ENCODE measurements around the gene CBL. TPM values are rescaled to one million over a fixed set of nuclear protein-coding genes. Genes with fewer than 3 reads are reported as not detected.

Gene CBL
- total and polyA plus RNA-seq, 10 of the 15 experiments (the other 5 are each of a cell fraction or from before 2014, with no cell fraction given), result 3.9 to 27.1 (median 9.5) TPM

GRCh38 chr11:119338318-119338890 is 132.3 kb downstream of the CBL start (continued):
- TF ChIP-seq EZH2 (IDR thresholded peaks at IDR 0.05; ENCODE audit: borderline replicate concordance, control insufficient read depth, low read depth, low read length) (no peak), TCF7 (IDR thresholded peaks at IDR 0.05; ENCODE audit: borderline replicate concordance) (no peak), PKNOX1 (IDR thresholded peaks at IDR 0.05) (peak; percentile 61), CUX1 (IDR thresholded peaks at IDR 0.05; ENCODE audit: insufficient replicate concordance, low read depth, low read length) (no peak), ZNF274 (IDR thresholded peaks at IDR 0.05; ENCODE audit: insufficient read depth, insufficient read length) (no peak), STAT1 (conservative IDR thresholded peaks at IDR 0.05) (no peak), IKZF2 (IDR thresholded peaks at IDR 0.05) (0 out of 4 replicates have a peak, but pooled peaks of 1 of the 2 experiments have one; percentile 12), TAF1 (IDR thresholded peaks at IDR 0.05; ENCODE audit: borderline replicate concordance, low read depth, low read length) (no peak), RELB (IDR thresholded peaks at IDR 0.05; ENCODE audit: low read depth) (no peak), RCOR1 (conservative IDR thresholded peaks at IDR 0.05; ENCODE audit: low read depth, low read length) (no peak), PBX3 (IDR thresholded peaks at IDR 0.05; ENCODE audit: insufficient replicate concordance, low read depth, low read length) (peak; percentile 30), RBBP5 (conservative IDR thresholded peaks at IDR 0.05) (no peak), ZBED1 (IDR thresholded peaks at IDR 0.05; ENCODE audit: borderline replicate concordance) (no peak), TBL1XR1 (IDR thresholded peaks at IDR 0.05; ENCODE audit: low read depth, low read length) (no peak), RB1 (IDR thresholded peaks at IDR 0.05; ENCODE audit: borderline replicate concordance) (no peak; the same call in 1 of the 2 replicates), E4F1 (IDR thresholded peaks at IDR 0.05; ENCODE audit: borderline replicate concordance, partially characterized antibody) (no peak)

Data from GM12878 (cell line).